Measurements from ENCODE around the gene PIK3R2.
"Not testable (repeated sequence)": the region's sequence is repeated elsewhere in the genome, so short reads cannot be mapped to it uniquely, and the experiment has no call there.

The PIK3R2 gene

GRCh38 chr19:18152817-18153555, at the start of gene PIK3R2:
Gene PIK3R2 (plus strand): TSS chr19:18153163. CDS start chr19:18155880, 2,717 bp downstream.
- no peaks in the 10 kb centered on the region for H3K27me3 ChIP-seq (ENCODE audit: control insufficient read depth, insufficient read depth, low read length)
- H3K4me3 ChIP-seq (ENCODE audit: low read length), result peak within 1 kb of the TSS; percentile 66
- no peaks in the 10 kb centered on the region for H3K4me1 ChIP-seq (ENCODE audit: control insufficient read depth, low read depth, low read length)
- H3K9ac ChIP-seq (ENCODE audit: low read length), result peak within 1 kb of the TSS; percentile 85
- H3K27ac ChIP-seq (ENCODE audit: low read length), result peak within 1 kb of the TSS; percentile 75
- H3K36me3 ChIP-seq (ENCODE audit: control insufficient read depth, low read depth, low read length), result no peaks in the 10 kb centered on the region
- no peaks in the 10 kb centered on the region for H3K9me3 ChIP-seq (ENCODE audit: control insufficient read depth, low read depth, low read length)

- no peak overlapping the region for H3K27ac ChIP-seq (ENCODE audit: low read length)
These were observed 48.2 kb upstream of the PIK3R2 start for GRCh38 chr19:18104793-18105131.

GRCh38 chr19:18105259-18105658, 47.7 kb upstream of the PIK3R2 start:
- H3K4me3 ChIP-seq (ENCODE audit: low read length); H3K36me3 ChIP-seq (ENCODE audit: control insufficient read depth, low read depth, low read length); H3K9me3 ChIP-seq (ENCODE audit: control insufficient read depth, low read depth, low read length); H3K4me1 ChIP-seq (ENCODE audit: control insufficient read depth, low read depth, low read length); H3K9ac ChIP-seq (ENCODE audit: low read length); H3K27ac ChIP-seq (ENCODE audit: low read length): not testable (repeated sequence)
- peaks cover 17% of the 10 kb centered on the region for H3K27me3 ChIP-seq (ENCODE audit: control insufficient read depth, insufficient read depth, low read length)

More at GRCh38 chr19:18104793-18105131, 48.2 kb upstream of the PIK3R2 start:
- Histone ChIP-seq H3K27me3 (ENCODE audit: control insufficient read depth, insufficient read depth, low read length) (peaks cover 17% of the 10 kb centered on the region), H3K9me3 (ENCODE audit: control insufficient read depth, low read depth, low read length) (no peaks in the 10 kb centered on the region), H3K36me3 (ENCODE audit: control insufficient read depth, low read depth, low read length) (no peaks in the 10 kb centered on the region), H3K4me1 (ENCODE audit: control insufficient read depth, low read depth, low read length) (peaks cover 8% of the 10 kb centered on the region), H3K4me3 (ENCODE audit: low read length) (peak overlapping the region; percentile 43), H3K9ac (ENCODE audit: low read length) (no peak overlapping the region)

- Histone ChIP-seq H3K4me1 (ENCODE audit: control insufficient read depth, low read depth, low read length) (peaks cover 3% of the 10 kb centered on the region), H3K9ac (ENCODE audit: low read length) (no peak overlapping the region)
These were observed 45.7 kb upstream of the PIK3R2 start for GRCh38 chr19:18107235-18107634.

GRCh38 chr19:18108897-18109296, 44.1 kb upstream of the PIK3R2 start:
- H3K27ac ChIP-seq (ENCODE audit: low read length), result no peak overlapping the region
- H3K9ac ChIP-seq (ENCODE audit: low read length), result no peak overlapping the region
- H3K9me3 ChIP-seq (ENCODE audit: control insufficient read depth, low read depth, low read length), result no peaks in the 10 kb centered on the region
- H3K27me3 ChIP-seq (ENCODE audit: control insufficient read depth, insufficient read depth, low read length), result peaks cover 24% of the 10 kb centered on the region
- H3K36me3 ChIP-seq (ENCODE audit: control insufficient read depth, low read depth, low read length), result no peaks in the 10 kb centered on the region
- peak overlapping the region; percentile 78 for H3K4me3 ChIP-seq (ENCODE audit: low read length)
- peaks cover 3% of the 10 kb centered on the region for H3K4me1 ChIP-seq (ENCODE audit: control insufficient read depth, low read depth, low read length)

More at GRCh38 chr19:18107235-18107634, 45.7 kb upstream of the PIK3R2 start:
- H3K9me3 ChIP-seq (ENCODE audit: control insufficient read depth, low read depth, low read length), result no peaks in the 10 kb centered on the region
- H3K27me3 ChIP-seq (ENCODE audit: control insufficient read depth, insufficient read depth, low read length), result peaks cover 24% of the 10 kb centered on the region
- H3K27ac ChIP-seq (ENCODE audit: low read length), result no peak overlapping the region
- H3K4me3 ChIP-seq (ENCODE audit: low read length), result no peak overlapping the region
- H3K36me3 ChIP-seq (ENCODE audit: control insufficient read depth, low read depth, low read length), result no peaks in the 10 kb centered on the region

- no peak overlapping the region for H3K9ac ChIP-seq (ENCODE audit: low read length)
- no peaks in the 10 kb centered on the region for H3K36me3 ChIP-seq (ENCODE audit: control insufficient read depth, low read depth, low read length)
- H3K4me3 ChIP-seq (ENCODE audit: low read length), result peak overlapping the region; percentile 78
- no peak overlapping the region for H3K27ac ChIP-seq (ENCODE audit: low read length)
- no peaks in the 10 kb centered on the region for H3K9me3 ChIP-seq (ENCODE audit: control insufficient read depth, low read depth, low read length)
- peaks cover 24% of the 10 kb centered on the region for H3K27me3 ChIP-seq (ENCODE audit: control insufficient read depth, insufficient read depth, low read length)
- peaks cover 3% of the 10 kb centered on the region for H3K4me1 ChIP-seq (ENCODE audit: control insufficient read depth, low read depth, low read length)
These were observed 43.6 kb upstream of the PIK3R2 start for GRCh38 chr19:18109341-18109732.

- Histone ChIP-seq H3K4me3 (ENCODE audit: low read length) (peak overlapping the region; percentile 78), H3K27ac (ENCODE audit: low read length) (no peak overlapping the region), H3K4me1 (ENCODE audit: control insufficient read depth, low read depth, low read length) (peaks cover 3% of the 10 kb centered on the region), H3K27me3 (ENCODE audit: control insufficient read depth, insufficient read depth, low read length) (peaks cover 24% of the 10 kb centered on the region), H3K36me3 (ENCODE audit: control insufficient read depth, low read depth, low read length) (no peaks in the 10 kb centered on the region), H3K9me3 (ENCODE audit: control insufficient read depth, low read depth, low read length) (no peaks in the 10 kb centered on the region), H3K9ac (ENCODE audit: low read length) (no peak overlapping the region)
These were observed 43.0 kb upstream of the PIK3R2 start for GRCh38 chr19:18109733-18110608.

GRCh38 chr19:18110609-18111232, 42.2 kb upstream of the PIK3R2 start:
- peaks cover 3% of the 10 kb centered on the region for H3K4me1 ChIP-seq (ENCODE audit: control insufficient read depth, low read depth, low read length)
- peaks cover 24% of the 10 kb centered on the region for H3K27me3 ChIP-seq (ENCODE audit: control insufficient read depth, insufficient read depth, low read length)
- no peak overlapping the region for H3K27ac ChIP-seq (ENCODE audit: low read length)
- H3K4me3 ChIP-seq (ENCODE audit: low read length), result peak overlapping the region; percentile 78
- no peaks in the 10 kb centered on the region for H3K9me3 ChIP-seq (ENCODE audit: control insufficient read depth, low read depth, low read length)
- no peaks in the 10 kb centered on the region for H3K36me3 ChIP-seq (ENCODE audit: control insufficient read depth, low read depth, low read length)
- H3K9ac ChIP-seq (ENCODE audit: low read length), result no peak overlapping the region

- no peaks in the 10 kb centered on the region for H3K36me3 ChIP-seq (ENCODE audit: control insufficient read depth, low read depth, low read length)
- no peak overlapping the region for H3K9ac ChIP-seq (ENCODE audit: low read length)
- H3K4me3 ChIP-seq (ENCODE audit: low read length), result no peak overlapping the region
These were observed 39.9 kb upstream of the PIK3R2 start for GRCh38 chr19:18112989-18113478.

GRCh38 chr19:18113827-18114226, 39.1 kb upstream of the PIK3R2 start:
- H3K4me1 ChIP-seq (ENCODE audit: control insufficient read depth, low read depth, low read length), result peaks cover 7% of the 10 kb centered on the region
- no peaks in the 10 kb centered on the region for H3K9me3 ChIP-seq (ENCODE audit: control insufficient read depth, low read depth, low read length)
- H3K27ac ChIP-seq (ENCODE audit: low read length), result no peak overlapping the region
- H3K9ac ChIP-seq (ENCODE audit: low read length), result no peak overlapping the region
- peaks cover 21% of the 10 kb centered on the region for H3K27me3 ChIP-seq (ENCODE audit: control insufficient read depth, insufficient read depth, low read length)
- no peaks in the 10 kb centered on the region for H3K36me3 ChIP-seq (ENCODE audit: control insufficient read depth, low read depth, low read length)
- H3K4me3 ChIP-seq (ENCODE audit: low read length), result no peak overlapping the region

More at GRCh38 chr19:18112989-18113478, 39.9 kb upstream of the PIK3R2 start:
- Histone ChIP-seq H3K27me3 (ENCODE audit: control insufficient read depth, insufficient read depth, low read length) (peaks cover 24% of the 10 kb centered on the region), H3K4me1 (ENCODE audit: control insufficient read depth, low read depth, low read length) (peaks cover 7% of the 10 kb centered on the region), H3K27ac (ENCODE audit: low read length) (no peak overlapping the region), H3K9me3 (ENCODE audit: control insufficient read depth, low read depth, low read length) (no peaks in the 10 kb centered on the region)

- H3K27me3 ChIP-seq (ENCODE audit: control insufficient read depth, insufficient read depth, low read length), result peaks cover 14% of the 10 kb centered on the region
- no peaks in the 10 kb centered on the region for H3K9me3 ChIP-seq (ENCODE audit: control insufficient read depth, low read depth, low read length)
- no peak overlapping the region for H3K4me3 ChIP-seq (ENCODE audit: low read length)
- H3K27ac ChIP-seq (ENCODE audit: low read length), result no peak overlapping the region
- peaks cover 4% of the 10 kb centered on the region for H3K4me1 ChIP-seq (ENCODE audit: control insufficient read depth, low read depth, low read length)
- no peak overlapping the region for H3K9ac ChIP-seq (ENCODE audit: low read length)
- no peaks in the 10 kb centered on the region for H3K36me3 ChIP-seq (ENCODE audit: control insufficient read depth, low read depth, low read length)
These were observed 38.5 kb upstream of the PIK3R2 start for GRCh38 chr19:18114483-18114882.
